Measurements from ENCODE around the gene SH3PXD2A. TPM values are rescaled to one million over a fixed set of nuclear protein-coding genes. Genes with fewer than 3 reads are reported as not detected.

The SH3PXD2A gene
- total and polyA plus RNA-seq, 10 of the 15 experiments (the other 5 are each of a cell fraction or from before 2014, with no cell fraction given), result 0.63 to 14.0 (median 4.4) TPM

DNA sequence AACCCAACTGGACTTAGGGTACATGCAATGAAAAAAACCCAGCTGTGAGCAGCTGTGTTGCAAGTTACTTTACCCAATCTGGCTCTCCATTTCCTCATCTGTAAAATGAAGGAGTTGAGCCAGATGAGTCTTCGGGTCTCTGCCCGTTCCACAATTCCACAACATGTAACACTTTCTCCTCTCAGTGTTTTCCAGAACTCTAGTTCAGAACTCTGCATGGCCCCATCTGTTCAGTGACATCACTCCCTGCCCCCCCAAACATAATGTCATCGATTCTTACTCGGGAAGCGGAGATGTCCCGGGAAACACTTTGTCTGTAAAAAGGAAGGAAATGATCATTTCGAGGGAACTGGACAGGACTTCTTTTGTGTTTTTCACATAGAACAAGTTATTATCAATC lies 2.5 kb downstream of the SH3PXD2A start:
- intact Hi-C loops (cut with micrococcal nuclease; ENCODE audit: unreplicated experiment) (no loop called here), in situ Hi-C loops (cut with MboI) (no loop called here)
- FAIRE-seq (no peak), ATAC-seq (no peak), DNase-seq (ENCODE audit: low read depth, low spot score) (no peak)
- no TSS peak for BruUV-seq (replicated peaks)
- WGBS (ENCODE audit: insufficient coverage, insufficient replicate concordance, low lambda C conversion rate, missing lambda C conversion rate), result 62% methylated on average over 7 of the region's 7 CpGs
- Histone ChIP-seq H3K27ac (ENCODE audit: control insufficient read depth, insufficient read depth) (no peak overlapping the region), H3K4me1 (ENCODE audit: control insufficient read depth, insufficient read depth, low read length) (no peaks in the 10 kb centered on the region), H3K9ac (ENCODE audit: control insufficient read depth, insufficient read depth, low read length) (no peak overlapping the region), H3K79me2 (ENCODE audit: control insufficient read depth, insufficient read depth, low read length) (no peaks in the 10 kb centered on the region), H3K27me3 (replicated peaks in 1 of 2; ENCODE audit: control insufficient read depth in 2 of 2, insufficient read depth in 2 of 2, low read length in 1 of 2) (peaks cover 10 to 18% of the 10 kb centered on the region in 2 experiments), H3K9me3 (replicated peaks; ENCODE audit: control insufficient read depth, insufficient read depth, low read length) (no peaks in the 10 kb centered on the region), H4K20me1 (ENCODE audit: control insufficient read depth, insufficient read depth) (no peaks in the 10 kb centered on the region), H3K4me2 (ENCODE audit: control insufficient read depth, insufficient read depth) (no peak overlapping the region), H3K4me3 (no peak overlapping the region), H2AFZ (ENCODE audit: control insufficient read depth, low read depth, low read length) (no peak overlapping the region), H3K36me3 (ENCODE audit: control insufficient read depth in 2 of 2, insufficient read depth in 2 of 2, low read length in 1 of 2) (no peaks in the 10 kb centered on the region)
- RAD21 ChIA-PET (ENCODE audit: unreplicated experiment), result interaction anchor here (3.6 kb wide), 1 partner anchor 140 kb away, joined by 14 read pairs; no protein-coding TSS in a partner anchor
- POLR2A ChIA-PET, result no interaction called here
- no peak for TF ChIP-seq PBX3 (IDR thresholded peaks at IDR 0.05; ENCODE audit: insufficient replicate concordance, low read depth, low read length)
- no peak for TF ChIP-seq KDM1A (IDR thresholded peaks at IDR 0.05; ENCODE audit: borderline replicate concordance)
- TF ChIP-seq BHLHE40 (IDR thresholded peaks at IDR 0.05; ENCODE audit: borderline replicate concordance in 1 of 2, low read depth in 2 of 2, low read length in 1 of 2), result no peak
- TF ChIP-seq CHD2 (IDR thresholded peaks at IDR 0.05; ENCODE audit: borderline replicate concordance, low read depth, low read length), result no peak
- TF ChIP-seq MTA3 (IDR thresholded peaks at IDR 0.05; ENCODE audit: borderline replicate concordance, low read length), result no peak
- no peak for TF ChIP-seq SPI1 (IDR thresholded peaks at IDR 0.05; ENCODE audit: borderline replicate concordance, insufficient read depth, low read depth, low read length)
- TF ChIP-seq RCOR1 (conservative IDR thresholded peaks at IDR 0.05; ENCODE audit: low read depth, low read length), result no peak
- TF ChIP-seq HCFC1 (IDR thresholded peaks at IDR 0.05; ENCODE audit: low read length), result no peak
- TF ChIP-seq MYC (IDR thresholded peaks at IDR 0.05; ENCODE audit: insufficient read depth, insufficient read length, insufficient replicate concordance, low read length, severe bottlenecking), result no peak
- TF ChIP-seq SUZ12 (IDR thresholded peaks at IDR 0.05; ENCODE audit: unreplicated experiment), result no peak
- no peak for TF ChIP-seq TCF3 (IDR thresholded peaks at IDR 0.05; ENCODE audit: borderline replicate concordance, insufficient read depth, low read depth, low read length)
- SMC1A ChIA-PET (ENCODE audit: uncharacterized antibody, unreplicated experiment), result interaction anchor here (0.6 to 2.5 kb wide), 4 partner anchors 9 to 167 kb away, joined by 3 to 13 read pairs (median 3); no protein-coding TSS in a partner anchor
- CTCF ChIA-PET, result interaction anchor here (1.3 to 3.2 kb wide), 4 partner anchors 16 to 139 kb away, joined by 3 to 17 read pairs (median 3); no protein-coding TSS in a partner anchor

Data from GM12878 (cell line).